ENCODE measurements around the gene TCF3. TPM values are rescaled to one million over a fixed set of nuclear protein-coding genes. Genes with fewer than 3 reads are reported as not detected.

TCF3 gene
- total and polyA plus RNA-seq, 2 of the 8 experiments (the other 6 are each of a cell fraction or from before 2014, with no cell fraction given), result 241 to 348 TPM

- TF ChIP-seq CHD7 (IDR thresholded peaks at IDR 0.05; ENCODE audit: insufficient replicate concordance, low read length), result no peak
- no peak for TF ChIP-seq RXRA (IDR thresholded peaks at IDR 0.05; ENCODE audit: insufficient read depth, low read depth, low read length)
These were observed 47.0 kb upstream of the TCF3 start (continued) for GRCh38 chr19:1699386-1699785.

All from H1 (cell line).